Sigmoid colon (tissue), 3 donors: ENCODE data around the gene ARPC5L.

Experiments used
- POLR2A ChIP-seq, 2 donors: fragments of 450-650 bp; IDR thresholded peaks; one replicate each; pipeline ENCODE4 v1.6.1; 2016; ENCODE audit warnings: antibody characterized with exemption in 2 of 2, mild to moderate bottlenecking in 2 of 2, moderate library complexity in 2 of 2
- TF ChIP-seq, protein P1 (sequence below), 4 experiments: fragments of 450-650 bp in 3 of 4; fragments of 200-600 bp in 1 of 4; IDR thresholded peaks; one replicate each; pipeline ENCODE4 v1.5.1; 2016 to 2019; ENCODE audit warnings: antibody characterized with exemption in 4 of 4, mild to moderate bottlenecking in 3 of 4, moderate library complexity in 2 of 4

- TF ChIP-seq, protein P1, sequence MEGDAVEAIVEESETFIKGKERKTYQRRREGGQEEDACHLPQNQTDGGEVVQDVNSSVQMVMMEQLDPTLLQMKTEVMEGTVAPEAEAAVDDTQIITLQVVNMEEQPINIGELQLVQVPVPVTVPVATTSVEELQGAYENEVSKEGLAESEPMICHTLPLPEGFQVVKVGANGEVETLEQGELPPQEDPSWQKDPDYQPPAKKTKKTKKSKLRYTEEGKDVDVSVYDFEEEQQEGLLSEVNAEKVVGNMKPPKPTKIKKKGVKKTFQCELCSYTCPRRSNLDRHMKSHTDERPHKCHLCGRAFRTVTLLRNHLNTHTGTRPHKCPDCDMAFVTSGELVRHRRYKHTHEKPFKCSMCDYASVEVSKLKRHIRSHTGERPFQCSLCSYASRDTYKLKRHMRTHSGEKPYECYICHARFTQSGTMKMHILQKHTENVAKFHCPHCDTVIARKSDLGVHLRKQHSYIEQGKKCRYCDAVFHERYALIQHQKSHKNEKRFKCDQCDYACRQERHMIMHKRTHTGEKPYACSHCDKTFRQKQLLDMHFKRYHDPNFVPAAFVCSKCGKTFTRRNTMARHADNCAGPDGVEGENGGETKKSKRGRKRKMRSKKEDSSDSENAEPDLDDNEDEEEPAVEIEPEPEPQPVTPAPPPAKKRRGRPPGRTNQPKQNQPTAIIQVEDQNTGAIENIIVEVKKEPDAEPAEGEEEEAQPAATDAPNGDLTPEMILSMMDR (IDR thresholded peaks at IDR 0.05), result no peak
- no peak for TF ChIP-seq POLR2A (IDR thresholded peaks at IDR 0.05)
These were observed 7.8 kb upstream of the ARPC5L start for GRCh38 chr9:124854161-124854560.
